PC-3 (cell line): Measurements from ENCODE around the gene OMA1.

Source experiments
- CTCF ChIP-seq: fragments of 300-600 bp; sonication (generic); conservative IDR thresholded peaks from 2 replicates; pipeline ENCODE4 v1.5.1; 2017; ENCODE audit warnings: antibody characterized with exemption, low read depth, mild to moderate bottlenecking, low read length
- EZH2 ChIP-seq: fragments of 300-600 bp; sonication (generic); IDR thresholded peaks from one replicate; pipeline ENCODE4 v1.6.1; 2017; ENCODE audit warnings: antibody characterized with exemption, mild to moderate bottlenecking, low read length; ENCODE audit not compliant: unreplicated experiment

GRCh38 chr1:58435376-58435775 is 111.2 kb downstream of the OMA1 start:
- no peak for TF ChIP-seq CTCF
- no peak for TF ChIP-seq EZH2
